ENCODE data around the gene HSD17B12. TPM values are rescaled to one million over a fixed set of nuclear protein-coding genes. Genes with fewer than 3 reads are reported as not detected.

Gene HSD17B12
- total and polyA plus RNA-seq, 2 of the 8 experiments (the other 6 are each of a cell fraction or from before 2014, with no cell fraction given), result 46.0 to 121 TPM

- CTCF ChIA-PET (ENCODE audit: partially characterized antibody), result interaction anchor here (2.2 kb wide), 1 partner anchor 9 kb away, joined by 7 read pairs; no protein-coding TSS in a partner anchor
Measured at GRCh38 chr11:43810929-43811596, 130.5 kb downstream of the HSD17B12 start.

More at GRCh38 chr11:43810929-43811596, 130.5 kb downstream of the HSD17B12 start:
- Histone ChIP-seq H3K23me2 (ENCODE audit: low read depth, low read length) (no peaks in the 10 kb centered on the region), H3K4me2 (ENCODE audit: insufficient read depth in 1 of 2, low read depth in 2 of 2, low read length in 2 of 2) (no peak overlapping the region), H3K4me1 (replicated peaks in 1 of 4; ENCODE audit: control insufficient read depth in 3 of 4, insufficient read depth in 4 of 4, low read length in 3 of 4) (no peaks in the 10 kb centered on the region), H2AK5ac (ENCODE audit: low read depth, low read length) (no peak overlapping the region), H3K9ac (replicated peaks in 1 of 4; ENCODE audit: extremely low read depth in 1 of 4, low read depth in 3 of 4, low read length in 3 of 4) (no peak overlapping the region), H4K5ac (ENCODE audit: insufficient read length, low read depth, low read length) (no peak overlapping the region), H2BK12ac (ENCODE audit: low read depth, low read length) (no peak overlapping the region), H2BK15ac (ENCODE audit: low read length) (no peak overlapping the region), H3K4ac (replicated peaks; ENCODE audit: insufficient read length, low read depth, low read length) (no peak overlapping the region), H3K79me1 (ENCODE audit: low read depth, low read length) (no peaks in the 10 kb centered on the region; the same call in 1 of the 2 replicates), H3K4me3 (ENCODE audit: extremely low read depth in 1 of 4, insufficient read depth in 2 of 4, low read depth in 3 of 4, low read length in 4 of 4) (no peak overlapping the region), H4K91ac (replicated peaks; ENCODE audit: insufficient read length, low read length) (no peak overlapping the region), H2AFZ (ENCODE audit: low read length) (no peak overlapping the region), H4K8ac (ENCODE audit: extremely low read depth, insufficient read depth, low read length) (no peak overlapping the region), H4K20me1 (replicated peaks in 1 of 2; ENCODE audit: control insufficient read depth in 1 of 2, insufficient read depth in 2 of 2, low read length in 2 of 2) (peaks cover 0 to 1% of the 10 kb centered on the region in 2 experiments), H2BK20ac (ENCODE audit: low read length) (no peak overlapping the region), H3K79me2 (ENCODE audit: control insufficient read depth in 1 of 2, insufficient read depth in 2 of 2, low read length in 2 of 2) (no peaks in the 10 kb centered on the region), H3K23ac (ENCODE audit: insufficient read length) (no peak overlapping the region), H3K27ac (ENCODE audit: low read depth, low read length) (no peak overlapping the region), H3K56ac (replicated peaks; ENCODE audit: insufficient read length, low read depth, low read length) (no peak overlapping the region), H3K27me3 (replicated peaks in 1 of 4; ENCODE audit: control insufficient read depth in 3 of 4, extremely low read depth in 1 of 4, insufficient read depth in 3 of 4, low read length in 3 of 4) (no peaks in the 10 kb centered on the region), H3K14ac (ENCODE audit: insufficient read length) (no peak overlapping the region), H3K9me3 (ENCODE audit: insufficient read depth in 2 of 2, low read depth in 1 of 2, low read length in 1 of 2) (peaks cover 0 to under 1% of the 10 kb centered on the region in 2 experiments; a peak in 1 of 4 replicates), H2BK5ac (ENCODE audit: low read depth, low read length) (no peak overlapping the region), H2BK120ac (replicated peaks; ENCODE audit: low read depth, low read length) (no peak overlapping the region), H3K36me3 (ENCODE audit: control insufficient read depth in 2 of 4, insufficient read depth in 4 of 4, low read length in 3 of 4) (peaks cover 0 to 10% (median 3%) of the 10 kb centered on the region in 4 experiments; a peak in 5 of 8 replicates), H3K18ac (ENCODE audit: extremely low read depth, low read length) (no peak overlapping the region)
- no peak for DNase-seq (ENCODE audit: low read depth in 1 of 2, low spot score in 2 of 2)
- 74% methylated on average over 7 of the region's 7 CpGs; no CpG with 5 or more reads in 1 of the 2 experiments for WGBS, 2 experiments (ENCODE audit: extremely low coverage in 1 of 2, insufficient coverage in 1 of 2, insufficient read length in 1 of 2, insufficient replicate concordance in 2 of 2, low coverage in 1 of 2, low lambda C conversion rate in 2 of 2, missing lambda C conversion rate in 1 of 2)
- POLR2A ChIA-PET (ENCODE audit: partially characterized antibody), result no interaction called here
- TF ChIP-seq RFX5 (IDR thresholded peaks at IDR 0.05; ENCODE audit: borderline replicate concordance, low read depth, low read length) (no peak), RAD21 (IDR thresholded peaks at IDR 0.05 in 1 of 2, conservative IDR thresholded peaks at IDR 0.05 in 1 of 2; ENCODE audit: low read depth in 2 of 2, low read length in 2 of 2) (peak; percentile 41 to 49)
- TF ChIP-seq, protein P1, sequence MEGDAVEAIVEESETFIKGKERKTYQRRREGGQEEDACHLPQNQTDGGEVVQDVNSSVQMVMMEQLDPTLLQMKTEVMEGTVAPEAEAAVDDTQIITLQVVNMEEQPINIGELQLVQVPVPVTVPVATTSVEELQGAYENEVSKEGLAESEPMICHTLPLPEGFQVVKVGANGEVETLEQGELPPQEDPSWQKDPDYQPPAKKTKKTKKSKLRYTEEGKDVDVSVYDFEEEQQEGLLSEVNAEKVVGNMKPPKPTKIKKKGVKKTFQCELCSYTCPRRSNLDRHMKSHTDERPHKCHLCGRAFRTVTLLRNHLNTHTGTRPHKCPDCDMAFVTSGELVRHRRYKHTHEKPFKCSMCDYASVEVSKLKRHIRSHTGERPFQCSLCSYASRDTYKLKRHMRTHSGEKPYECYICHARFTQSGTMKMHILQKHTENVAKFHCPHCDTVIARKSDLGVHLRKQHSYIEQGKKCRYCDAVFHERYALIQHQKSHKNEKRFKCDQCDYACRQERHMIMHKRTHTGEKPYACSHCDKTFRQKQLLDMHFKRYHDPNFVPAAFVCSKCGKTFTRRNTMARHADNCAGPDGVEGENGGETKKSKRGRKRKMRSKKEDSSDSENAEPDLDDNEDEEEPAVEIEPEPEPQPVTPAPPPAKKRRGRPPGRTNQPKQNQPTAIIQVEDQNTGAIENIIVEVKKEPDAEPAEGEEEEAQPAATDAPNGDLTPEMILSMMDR (IDR thresholded peaks at IDR 0.05; ENCODE audit: control extremely low read depth in 1 of 3, insufficient read depth in 1 of 3, low read depth in 1 of 3, low read length in 3 of 3), result peak in 1 of 3 experiments; percentile 23; a peak in 1 of 4 replicates
- no peak for FAIRE-seq

Data from H1 (cell line).